Activated CD8-positive, alpha-beta memory T cell treated with anti-CD3 and anti-CD28 coated beads, Interleukin-2, amount 50 U/mL, for 1 hour (primary cell): Measurements from ENCODE around the gene PPP3CA.
"Not testable (repeated sequence)": the region's sequence is repeated elsewhere in the genome, so short reads cannot be mapped to it uniquely, and the experiment has no call there.

Source experiments
- DNase-seq: peaks from one replicate; pipeline ENCODE4 v3.0.0-alpha.2; 2020; ENCODE audit errors: extremely low read depth

The PPP3CA gene

DNA sequence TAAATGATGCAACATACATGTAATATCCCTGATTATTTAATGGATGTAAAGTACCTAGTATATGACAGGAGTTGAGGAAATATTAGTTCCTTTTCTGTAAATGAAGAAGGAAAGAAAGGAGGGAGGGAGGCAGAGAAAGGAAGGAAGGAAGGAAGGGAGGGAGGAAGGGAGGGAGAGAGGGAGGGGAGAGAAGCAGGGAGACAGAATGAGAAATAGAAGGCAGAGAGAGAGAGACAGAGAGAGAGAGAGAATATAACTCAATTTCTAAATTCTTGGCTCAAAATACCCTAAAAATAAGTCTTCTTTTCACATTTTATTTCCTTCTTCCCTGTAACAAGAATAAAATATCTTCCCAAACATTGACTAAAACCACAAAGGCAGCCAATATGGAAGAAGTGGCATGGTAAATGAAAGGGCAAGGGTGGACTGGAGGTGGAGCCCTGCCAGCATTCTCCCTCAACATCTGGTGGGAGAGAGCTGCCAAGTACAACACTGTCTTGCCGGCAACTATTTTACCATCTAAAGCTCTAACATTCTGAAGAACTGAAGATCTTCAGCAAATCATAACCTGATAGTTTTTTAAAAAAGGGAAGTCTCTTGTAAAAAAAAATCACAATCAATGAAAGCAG is 245.1 kb downstream of the PPP3CA start:
- no peak for DNase-seq

- DNase-seq = no peak
Observed at GRCh38 chr4:101101072-101101471, 246.3 kb downstream of the PPP3CA start.

DNA sequence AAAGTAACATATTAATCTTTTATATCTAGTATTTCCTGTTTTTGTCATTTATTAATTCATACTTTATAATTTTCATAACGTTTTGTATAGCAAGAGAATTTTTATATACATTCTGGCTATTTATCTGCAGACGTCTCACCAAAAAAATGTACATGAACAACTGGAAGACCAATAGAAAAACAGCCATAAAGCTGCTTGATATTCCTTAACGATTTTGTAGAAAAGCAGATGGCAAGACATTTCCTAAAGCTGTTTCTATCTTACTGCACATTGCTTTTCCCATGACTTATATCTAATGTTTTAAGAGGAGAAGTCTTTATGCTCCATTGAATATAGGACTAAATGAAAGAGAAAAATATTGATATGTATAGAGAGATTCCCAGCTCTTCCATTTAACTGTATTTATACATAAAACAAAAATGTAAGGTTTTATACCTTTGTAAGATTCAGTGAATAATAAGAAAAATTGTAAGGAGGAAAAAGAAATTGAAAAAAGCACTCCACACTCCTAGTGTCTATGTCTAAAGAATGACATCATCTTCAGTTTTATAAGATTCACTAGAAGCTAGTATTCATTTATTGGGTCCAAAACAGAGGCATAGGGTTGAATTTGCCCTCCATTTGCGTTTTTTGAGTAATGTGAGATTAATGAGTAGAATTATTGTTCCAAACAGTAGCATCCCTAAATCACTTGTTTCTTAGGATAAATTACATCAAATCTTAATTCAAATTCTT is 248.5 kb downstream of the PPP3CA start:
- no peak for DNase-seq

DNA sequence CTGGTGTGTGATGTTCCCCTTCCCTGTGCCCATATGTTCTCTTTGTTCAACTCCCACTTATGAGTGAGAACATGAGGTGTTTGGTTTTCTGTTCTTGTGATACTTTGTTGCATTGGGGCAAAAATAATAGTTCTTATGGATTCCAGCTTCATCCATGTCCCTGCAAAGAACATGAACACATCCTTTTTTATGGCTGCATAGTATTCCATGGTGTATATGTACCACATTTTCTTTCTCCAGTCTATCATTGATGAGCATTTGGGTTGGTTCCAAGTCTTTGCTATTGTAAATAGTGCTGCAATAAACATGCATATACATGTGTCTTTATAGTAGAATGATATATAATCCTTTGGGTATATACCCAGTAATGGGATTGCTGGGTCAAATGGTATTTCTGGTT is 254.7 kb downstream of the PPP3CA start:
- DNase-seq = not testable (repeated sequence)

DNA sequence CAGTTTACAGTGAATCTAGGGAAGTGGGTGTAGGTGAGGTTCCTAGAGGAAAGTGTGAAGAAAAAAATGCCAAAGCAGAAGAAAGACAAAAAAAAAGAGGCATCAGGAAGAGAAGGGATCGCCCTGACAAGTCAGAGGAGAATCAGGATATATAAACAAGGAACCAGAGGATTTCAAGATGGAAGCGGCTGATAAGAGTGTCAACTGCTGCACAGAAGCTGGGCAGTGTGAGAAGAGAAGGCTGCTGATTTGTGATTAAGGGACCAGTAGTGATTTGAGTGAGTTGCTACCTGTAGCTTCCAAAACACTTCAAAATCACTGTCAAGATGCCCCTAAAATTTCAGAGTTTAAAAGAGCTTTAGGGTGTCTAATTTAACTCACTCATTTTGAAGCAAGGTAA is 258.2 kb downstream of the PPP3CA start:
- no peak for DNase-seq

- DNase-seq = no peak
Observed at GRCh38 chr4:101086801-101087586, 260.3 kb downstream of the PPP3CA start.

DNA sequence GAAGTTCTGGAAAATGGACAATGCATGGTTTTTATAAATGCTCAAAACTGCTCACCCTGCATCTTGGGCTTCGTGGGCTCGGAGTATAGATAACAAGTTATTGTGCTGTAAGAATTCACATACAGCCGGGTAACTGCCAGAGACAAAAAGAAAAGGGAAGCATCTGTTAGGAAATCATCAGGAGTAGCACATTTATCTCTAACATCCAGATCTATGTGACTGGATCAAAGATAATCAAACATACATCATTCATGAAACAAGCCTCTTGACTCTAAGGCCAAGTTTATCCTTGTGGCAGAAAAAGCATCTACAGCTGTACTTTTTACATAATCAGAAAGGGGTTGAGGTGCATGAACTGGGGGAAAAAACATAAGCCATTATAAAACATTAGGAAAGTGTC is 264.2 kb downstream of the PPP3CA start:
- no peak for DNase-seq

GRCh38 chr4:101081695-101082369 is 265.5 kb downstream of the PPP3CA start:
- DNase-seq = no peak

DNA sequence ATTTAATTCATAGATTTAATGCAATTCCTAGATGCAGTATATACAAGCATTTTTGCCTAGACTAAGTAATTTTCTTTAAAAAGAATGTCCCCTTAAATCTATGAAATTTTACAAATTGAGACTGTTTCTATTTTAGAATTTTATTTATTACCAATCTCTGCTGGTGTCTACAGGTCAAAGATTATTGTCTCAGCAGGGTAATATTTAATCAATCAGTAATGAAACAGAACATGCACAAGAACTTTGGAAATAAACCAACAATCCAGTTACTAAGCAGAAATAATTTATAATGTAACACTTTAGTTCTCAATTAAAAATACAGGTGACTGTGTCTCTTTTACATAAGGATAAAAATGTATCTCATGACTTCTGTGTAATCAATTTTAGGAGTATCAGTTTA is 266.2 kb downstream of the PPP3CA start:
- no peak for DNase-seq

DNA sequence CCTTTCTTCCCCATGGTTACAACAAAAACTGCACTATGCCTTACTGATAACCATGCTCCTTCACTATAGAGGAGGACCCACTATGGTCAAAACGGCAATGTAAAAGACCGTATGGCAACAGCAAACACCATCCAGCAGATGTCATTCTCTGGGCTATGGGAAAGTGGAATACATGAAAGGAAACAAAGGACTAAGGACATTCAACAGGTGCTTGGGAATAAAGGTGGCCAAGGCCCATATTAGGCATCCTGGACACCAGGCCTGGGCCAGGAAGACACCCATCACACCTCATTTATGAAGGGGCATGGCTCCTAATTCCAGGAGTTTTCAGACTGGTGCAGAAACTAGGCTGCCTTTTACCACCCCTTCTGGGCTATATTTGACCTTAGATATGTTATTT is 268.4 kb downstream of the PPP3CA start:
- no peak for DNase-seq

DNA sequence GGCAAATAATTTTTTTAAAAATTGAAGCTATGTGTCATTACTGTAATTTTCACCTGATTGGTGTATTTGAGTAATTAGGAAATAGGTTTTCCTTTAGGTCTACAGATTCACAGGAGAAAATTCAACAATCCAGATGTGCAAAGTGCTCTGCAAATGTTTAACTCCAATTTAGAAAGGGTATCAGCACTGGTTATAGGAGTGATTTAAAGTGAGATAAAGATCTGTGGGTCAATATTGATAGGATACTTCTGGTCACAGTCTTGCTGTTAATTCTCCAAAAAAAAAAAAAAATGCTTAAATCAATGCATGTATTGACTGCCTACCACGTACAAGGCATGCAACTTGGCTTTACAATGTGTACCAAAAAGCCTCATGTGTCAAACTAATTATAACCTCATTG is 271.3 kb downstream of the PPP3CA start:
- DNase-seq = no peak

DNA sequence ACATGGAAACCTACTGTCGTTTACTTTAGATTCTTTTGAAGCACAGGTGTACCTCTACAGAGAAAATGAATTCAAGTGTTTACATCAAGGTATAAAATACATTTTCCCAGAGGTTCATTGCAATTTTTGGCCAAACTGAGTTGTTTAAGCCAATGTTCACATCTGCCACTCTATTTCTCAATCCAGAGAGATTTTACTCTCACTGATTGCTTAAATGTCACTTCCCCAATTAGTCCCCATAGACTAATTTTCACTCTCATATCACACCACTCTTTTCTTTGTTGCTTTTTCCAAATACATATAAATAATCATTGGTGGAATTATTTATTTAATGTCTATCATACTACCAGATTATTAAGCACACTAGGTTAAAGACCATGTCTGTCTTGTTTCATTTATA is 271.8 kb downstream of the PPP3CA start:
- no peak for DNase-seq

DNA sequence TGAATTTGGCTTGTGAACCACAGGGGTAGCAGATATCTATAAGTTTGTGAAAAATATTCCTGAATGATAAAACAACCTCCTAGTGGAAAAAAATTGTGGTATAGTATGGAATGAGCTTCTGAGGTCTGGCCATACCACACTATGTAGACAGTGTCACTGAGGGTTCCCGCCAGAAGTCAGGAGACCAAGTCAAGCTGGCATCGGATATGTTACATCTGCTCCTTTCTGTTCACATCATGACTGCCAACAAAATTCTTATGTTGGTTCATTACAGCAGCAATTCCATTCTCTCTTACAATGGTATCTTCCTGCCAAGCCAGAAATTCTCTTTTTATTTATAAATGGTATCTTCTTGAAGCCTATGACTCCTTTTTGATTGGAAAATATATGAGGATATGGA is 273.0 kb downstream of the PPP3CA start:
- DNase-seq = no peak

DNA sequence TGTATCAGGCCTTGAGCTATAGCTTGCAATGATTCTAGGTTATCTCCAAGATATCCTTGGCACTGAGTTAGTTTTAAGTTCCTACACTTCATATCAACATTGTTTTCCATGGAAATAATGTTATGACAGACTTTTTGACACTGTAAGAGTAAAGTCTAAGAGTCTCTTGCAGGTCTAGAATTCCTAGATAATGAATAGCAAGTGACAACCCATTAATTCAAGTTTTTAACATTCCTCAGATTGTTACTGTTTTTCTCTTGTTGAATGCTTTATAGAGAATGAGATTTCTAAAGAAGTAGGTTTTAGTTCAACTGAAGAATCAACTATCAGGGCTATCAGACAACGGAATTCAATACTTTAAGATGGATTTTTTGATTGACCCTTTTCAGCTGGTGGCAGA is 276.1 kb downstream of the PPP3CA start:
- no peak for DNase-seq

GRCh38 chr4:101068115-101068514 is 279.2 kb downstream of the PPP3CA start:
- no peak for DNase-seq

DNA sequence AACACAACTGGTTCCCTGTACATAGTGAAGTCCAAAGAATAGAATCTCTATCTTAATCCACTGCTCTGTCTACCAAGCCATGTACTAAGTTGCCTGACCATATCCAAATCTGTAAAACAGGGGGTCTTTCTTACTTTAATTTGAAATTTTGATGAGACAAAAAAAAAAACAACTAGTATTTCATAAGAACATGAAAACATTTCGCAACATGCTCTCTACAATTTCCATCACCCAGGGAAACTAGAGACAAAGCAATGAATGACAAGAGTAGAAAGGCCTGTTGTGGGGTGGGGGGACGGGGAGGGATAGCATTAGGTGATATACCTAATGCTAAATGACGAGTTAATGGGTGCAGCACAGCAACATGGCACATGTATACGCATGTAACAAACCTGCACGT is 279.9 kb downstream of the PPP3CA start:
- DNase-seq = no peak

GRCh38 chr4:101066626-101067170 is 280.6 kb downstream of the PPP3CA start:
- no peak for DNase-seq

DNA sequence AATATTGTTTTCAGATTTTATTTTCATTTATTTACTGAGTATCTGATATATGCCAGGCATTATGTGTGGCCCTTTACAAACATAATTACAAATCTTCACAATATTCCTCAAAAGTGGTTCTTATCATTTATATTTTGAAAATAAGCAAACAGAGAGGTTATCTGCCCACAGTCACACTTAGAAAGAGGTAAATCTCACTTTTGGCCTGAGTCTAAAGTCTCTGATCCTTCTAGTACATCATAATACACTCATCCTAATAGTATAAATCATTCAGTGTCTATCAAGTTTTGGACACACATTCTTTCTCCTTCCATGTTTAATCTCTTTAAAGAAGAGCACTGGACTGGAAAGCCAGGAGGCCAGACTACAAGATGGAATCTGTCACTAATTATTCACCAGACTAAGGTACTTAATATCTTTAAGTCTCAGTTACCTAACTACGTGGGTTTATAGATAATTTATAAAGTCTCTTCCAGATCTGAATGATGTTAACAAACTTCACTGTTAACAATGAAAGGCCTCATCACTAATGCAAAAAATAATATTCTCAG is 281.3 kb downstream of the PPP3CA start:
- DNase-seq = no peak

- DNase-seq = no peak
Observed at GRCh38 chr4:101065346-101065745, 282.0 kb downstream of the PPP3CA start.

GRCh38 chr4:101064541-101065180 is 282.7 kb downstream of the PPP3CA start:
- DNase-seq = no peak

- DNase-seq = no peak
Observed at GRCh38 chr4:101055392-101055791, 291.9 kb downstream of the PPP3CA start.
